Naive thymus-derived CD8-positive, alpha-beta T cell (primary cell): ENCODE measurements around the gene PIP5K1B. TPM values are rescaled to one million over a fixed set of nuclear protein-coding genes. Genes with fewer than 3 reads are reported as not detected.

Experiments
- ATAC-seq, 2 donors: fragments of 150-1000 bp; cut with Tn5 transposase in 1 of 2; sonication (Bioruptor Pico), chemical (Tn5 transposase) in 1 of 2; 1 replicate in 1 of 2; 2 replicates in 1 of 2; pipeline ENCODE4 v1.10.0; 2021; ENCODE audit warnings: mild to moderate bottlenecking in 2 of 2, moderate library complexity in 2 of 2
- POLR2A ChIA-PET: fragments of 350-600 bp; sonication (Branson Sonifier 250); formaldehyde crosslinking; loops from one replicate; lab custom pipeline; 2021; ENCODE audit warnings: antibody characterized with exemption; lab: Charles Lee
- DNase-seq, 10 donors: peaks; one replicate each; pipeline versions ENCODE4 v3.0.0 to v3.0.0-alpha.2; 2020 to 2022
- H3K27ac Mint-ChIP-seq, 10 donors: one replicate each; pipeline ENCODE4 v1.8.0; 2020 to 2022; ENCODE audit warnings: mild to moderate bottlenecking in 10 of 10, mixed read lengths in 10 of 10, moderate library complexity in 4 of 10, inconsistent platforms in 1 of 10
- H3K27me3 Mint-ChIP-seq, 5 donors: one replicate each; pipeline ENCODE4 v1.8.0; 2021 to 2022; ENCODE audit warnings: mixed read lengths in 5 of 5
- H3K36me3 Mint-ChIP-seq, 3 donors: one replicate each; pipeline ENCODE4 v1.8.0; 2020 to 2022; ENCODE audit warnings: mixed read lengths in 3 of 3, mild to moderate bottlenecking in 2 of 3, inconsistent platforms in 1 of 3
- H3K4me1 Mint-ChIP-seq, 4 donors: one replicate each; pipeline ENCODE4 v1.8.0; 2021 to 2022; ENCODE audit warnings: mixed read lengths in 4 of 4
- H3K4me3 Mint-ChIP-seq, 10 donors: one replicate each; pipeline ENCODE4 v1.8.0; 2020 to 2022; ENCODE audit warnings: mild to moderate bottlenecking in 10 of 10, mixed read lengths in 10 of 10, moderate library complexity in 6 of 10, inconsistent platforms in 1 of 10
- H3K9me3 Mint-ChIP-seq, 9 donors: one replicate each; pipeline ENCODE4 v1.8.0; 2020 to 2022; ENCODE audit warnings: mixed read lengths in 9 of 9, mild to moderate bottlenecking in 3 of 9, inconsistent platforms in 1 of 9, moderate library complexity in 1 of 9
- polyA plus RNA-seq, 3 donors: library from polyadenylated mRNA; unstranded; fragments of 300-500 nt; fragmentation: Illumina TruSeq; gene quantifications; one replicate each; pipeline ENCODE4 v1.2.3, GENCODE V29; 2021
- total RNA-seq, 8 experiments: library from RNA in 2 of 8; stranded (reverse) in 2 of 8; gene quantifications; one replicate each; pipeline ENCODE4 v1.2.3 and lab custom pipeline; 2021 to 2026

PIP5K1B gene
- total and polyA plus RNA-seq, 5 experiments from 2014 or later = 0.18 to 1.2 (median 0.47) TPM; not detected in 2

DNA sequence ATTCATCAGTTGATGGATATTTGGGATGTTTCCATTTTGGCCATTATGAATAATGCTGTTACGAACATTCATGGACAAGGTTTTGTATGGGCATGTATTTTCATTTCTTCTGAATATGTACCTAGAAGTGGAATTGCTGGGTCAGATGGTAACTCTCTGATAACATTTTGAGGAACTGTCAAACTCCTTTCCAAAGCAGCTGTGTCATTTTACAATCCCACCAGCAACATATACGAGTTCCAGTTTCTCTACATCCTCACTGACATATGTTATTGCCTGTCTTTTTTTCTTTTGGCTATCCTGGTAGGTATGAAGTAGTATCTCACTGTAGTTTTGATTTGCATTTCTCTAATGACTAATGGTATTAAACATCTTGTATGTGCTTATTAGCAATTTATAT, 222.1 kb downstream of the PIP5K1B start:
- Mint-ChIP-seq H3K9me3 (peaks cover 0 to 2% (median 0%) of the 10 kb centered on the region in 9 donors), H3K4me1 (peaks cover 6 to 11% (median 10%) of the 10 kb centered on the region in 4 donors), H3K4me3 (no peak overlapping the region), H3K36me3 (no peaks in the 10 kb centered on the region), H3K27me3 (peaks cover 12 to 39% (median 16%) of the 10 kb centered on the region in 5 donors), H3K27ac (no peak overlapping the region)
- ATAC-seq (no peak), DNase-seq (no peak)
- POLR2A ChIA-PET = no interaction called here

DNA sequence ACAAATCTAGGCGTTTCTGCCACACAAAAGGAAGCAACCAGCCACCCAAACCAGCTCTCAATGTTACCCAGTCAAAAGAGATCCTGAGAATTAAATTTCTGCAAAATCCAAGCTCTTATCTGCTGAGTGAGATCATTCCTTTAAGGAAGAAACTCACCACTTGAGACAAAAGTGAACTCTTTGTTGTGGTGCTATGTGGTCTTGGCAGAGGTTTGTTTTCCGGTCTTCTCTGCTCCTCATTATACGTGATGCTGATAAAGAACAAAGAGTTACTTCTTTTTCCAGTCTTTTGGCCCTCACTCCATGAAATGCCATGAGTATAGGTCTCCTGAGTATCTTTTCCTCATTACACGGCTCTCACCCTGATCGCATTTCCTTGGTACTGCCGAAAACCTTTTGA, 226.8 kb downstream of the PIP5K1B start:
- POLR2A ChIA-PET = interaction anchor here (0.8 kb wide), 1 partner anchor 48 kb away, joined by 3 read pairs; no protein-coding TSS in a partner anchor
- ATAC-seq = peak in 1 of 2 donors; percentile 67
- peak overlapping the region in 1 of 10 donors; percentile 11 for H3K4me3 Mint-ChIP-seq
- H3K36me3 Mint-ChIP-seq = no peaks in the 10 kb centered on the region
- H3K4me1 Mint-ChIP-seq = peaks cover 6 to 21% (median 11%) of the 10 kb centered on the region in 4 donors
- peak in 3 of 10 donors; percentile 25 to 28 (median 26) for DNase-seq
- peaks cover 20 to 44% (median 22%) of the 10 kb centered on the region in 5 donors for H3K27me3 Mint-ChIP-seq
- H3K9me3 Mint-ChIP-seq = peaks cover 0 to 2% (median 0%) of the 10 kb centered on the region in 9 donors
- H3K27ac Mint-ChIP-seq = no peak overlapping the region

DNA sequence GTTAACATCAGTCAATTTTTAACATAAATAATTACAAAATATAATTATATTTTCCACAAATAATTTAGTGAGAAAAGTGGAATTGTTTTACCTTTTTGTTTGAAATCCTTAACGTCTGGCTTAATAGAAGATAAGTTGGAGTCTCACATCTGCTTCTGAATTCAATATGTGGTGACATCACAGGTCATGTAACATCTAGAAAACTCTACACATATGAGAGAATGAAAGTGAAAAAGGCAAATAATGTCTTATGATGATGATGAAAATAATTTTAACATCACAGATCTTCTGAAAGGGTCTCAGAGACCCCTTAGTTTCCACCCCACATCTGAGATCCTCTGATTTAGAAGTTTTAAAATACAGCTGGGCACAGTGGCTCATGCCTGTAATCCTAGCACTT, 227.4 kb downstream of the PIP5K1B start:
- peaks cover 6 to 21% (median 11%) of the 10 kb centered on the region in 4 donors for H3K4me1 Mint-ChIP-seq
- peaks cover 0 to 2% (median 0%) of the 10 kb centered on the region in 9 donors for H3K9me3 Mint-ChIP-seq
- H3K4me3 Mint-ChIP-seq = no peak overlapping the region
- H3K27me3 Mint-ChIP-seq = peaks cover 21 to 43% (median 23%) of the 10 kb centered on the region in 5 donors
- no peaks in the 10 kb centered on the region for H3K36me3 Mint-ChIP-seq
- DNase-seq (no peak), ATAC-seq (no peak)
- POLR2A ChIA-PET = no interaction called here
- H3K27ac Mint-ChIP-seq = no peak overlapping the region

DNA sequence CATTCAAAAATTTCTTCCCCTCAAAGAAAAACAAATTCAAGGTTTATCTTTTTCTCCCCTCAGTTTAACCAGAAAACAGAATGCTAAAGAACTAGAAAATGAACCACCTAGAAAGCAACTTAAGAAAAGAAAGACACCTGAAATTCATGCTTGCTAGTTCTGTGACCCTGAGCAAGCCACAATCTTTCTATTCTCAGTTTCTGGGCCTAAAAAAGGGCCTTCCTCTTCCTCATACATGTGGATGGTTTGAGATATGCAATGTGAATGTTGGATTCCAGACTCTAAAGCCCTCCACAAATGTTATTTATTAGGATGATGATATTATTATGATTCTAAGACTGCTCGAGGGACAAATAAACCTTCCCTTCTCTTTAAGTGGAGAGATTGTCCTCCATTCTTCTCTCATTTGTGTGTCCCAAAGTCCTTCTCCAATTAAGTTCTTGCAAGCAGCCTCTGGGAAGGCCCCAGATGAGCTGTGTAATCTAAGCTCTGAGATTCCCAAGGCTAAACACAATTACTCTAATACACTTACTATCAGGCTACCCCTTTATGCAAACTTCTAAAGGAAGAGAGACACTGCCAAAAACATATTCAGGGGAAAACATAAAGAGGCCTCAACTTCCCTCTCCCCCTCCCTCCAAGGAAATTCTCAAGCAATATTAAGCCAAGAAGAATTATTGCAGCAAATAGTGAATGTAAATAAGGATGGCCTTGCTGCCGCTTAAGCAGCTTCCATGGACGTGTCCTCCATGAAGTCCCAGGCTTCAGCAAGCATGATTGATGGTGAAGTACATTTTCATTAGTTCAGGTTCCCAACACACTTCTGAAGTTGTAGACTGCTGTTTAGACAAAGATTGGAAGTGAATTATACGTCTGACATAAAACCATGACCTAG, 228.6 kb downstream of the PIP5K1B start:
- H3K27ac Mint-ChIP-seq = no peak overlapping the region
- DNase-seq (no peak), ATAC-seq (no peak)
- no peaks in the 10 kb centered on the region for H3K36me3 Mint-ChIP-seq
- peaks cover 23 to 55% (median 30%) of the 10 kb centered on the region in 5 donors for H3K27me3 Mint-ChIP-seq
- POLR2A ChIA-PET = no interaction called here
- no peak overlapping the region for H3K4me3 Mint-ChIP-seq
- peaks cover 0 to 2% (median 0%) of the 10 kb centered on the region in 9 donors for H3K9me3 Mint-ChIP-seq
- peaks cover 6 to 21% (median 11%) of the 10 kb centered on the region in 4 donors for H3K4me1 Mint-ChIP-seq

GRCh38 chr9:68934329-68934644, 229.2 kb downstream of the PIP5K1B start:
- no peak for ATAC-seq
- Mint-ChIP-seq H3K27ac (no peak overlapping the region), H3K27me3 (peaks cover 23 to 57% (median 31%) of the 10 kb centered on the region in 5 donors), H3K4me1 (peaks cover 6 to 21% (median 11%) of the 10 kb centered on the region in 4 donors), H3K36me3 (no peaks in the 10 kb centered on the region), H3K9me3 (peaks cover 0 to 2% (median 0%) of the 10 kb centered on the region in 9 donors), H3K4me3 (no peak overlapping the region)
- POLR2A ChIA-PET = no interaction called here
- no peak for DNase-seq

- Mint-ChIP-seq H3K4me3 (no peak overlapping the region), H3K9me3 (no peaks in the 10 kb centered on the region), H3K4me1 (no peaks in the 10 kb centered on the region), H3K27ac (no peak overlapping the region), H3K36me3 (no peaks in the 10 kb centered on the region), H3K27me3 (peaks cover 9 to 22% (median 13%) of the 10 kb centered on the region in 5 donors)
- POLR2A ChIA-PET = no interaction called here
- ATAC-seq = no peak
- DNase-seq = no peak
Observed at GRCh38 chr9:68940573-68940972, 235.5 kb downstream of the PIP5K1B start.

GRCh38 chr9:68941780-68942459, 236.9 kb downstream of the PIP5K1B start:
- no peaks in the 10 kb centered on the region for H3K36me3 Mint-ChIP-seq
- POLR2A ChIA-PET = no interaction called here
- H3K4me1 Mint-ChIP-seq = no peaks in the 10 kb centered on the region
- H3K9me3 Mint-ChIP-seq = no peaks in the 10 kb centered on the region
- no peak for ATAC-seq
- H3K27ac Mint-ChIP-seq = no peak overlapping the region
- peaks cover 8 to 30% (median 18%) of the 10 kb centered on the region in 5 donors for H3K27me3 Mint-ChIP-seq
- no peak for DNase-seq
- H3K4me3 Mint-ChIP-seq = no peak overlapping the region

DNA sequence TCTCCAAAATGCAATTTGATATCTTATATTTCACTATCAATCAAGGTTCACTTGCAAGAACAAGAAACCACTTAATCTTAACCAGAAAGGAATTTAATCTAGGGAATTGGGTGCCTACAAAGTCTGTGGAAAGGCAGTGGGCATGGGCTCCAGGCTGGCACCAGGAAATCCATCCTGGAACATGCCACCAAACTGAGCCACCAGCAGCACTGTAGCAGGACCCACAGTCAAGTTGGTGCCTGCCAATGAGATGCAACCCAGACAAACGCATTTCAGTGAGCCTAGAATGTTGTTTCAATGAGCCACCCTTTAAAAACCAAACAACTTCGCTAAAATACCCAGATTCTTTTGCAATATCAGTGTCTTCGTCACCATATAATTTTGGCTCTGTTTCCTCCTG, 237.8 kb downstream of the PIP5K1B start:
- Mint-ChIP-seq H3K27me3 (peaks cover 3 to 28% (median 20%) of the 10 kb centered on the region in 5 donors), H3K36me3 (no peaks in the 10 kb centered on the region), H3K27ac (no peak overlapping the region), H3K9me3 (no peaks in the 10 kb centered on the region), H3K4me3 (no peak overlapping the region), H3K4me1 (no peaks in the 10 kb centered on the region)
- POLR2A ChIA-PET = no interaction called here
- ATAC-seq = no peak
- DNase-seq = no peak

- H3K9me3 Mint-ChIP-seq = no peaks in the 10 kb centered on the region
- H3K36me3 Mint-ChIP-seq = no peaks in the 10 kb centered on the region
- DNase-seq (no peak), ATAC-seq (no peak)
- H3K27me3 Mint-ChIP-seq = peaks cover 2 to 19% (median 13%) of the 10 kb centered on the region in 5 donors
- H3K27ac Mint-ChIP-seq = no peak overlapping the region
- H3K4me3 Mint-ChIP-seq = no peak overlapping the region
- H3K4me1 Mint-ChIP-seq = peaks cover 0 to 5% (median 0%) of the 10 kb centered on the region in 4 donors
- POLR2A ChIA-PET = interaction anchor here (0.5 kb wide), 1 partner anchor 43 kb away, joined by 3 read pairs; no protein-coding TSS in a partner anchor
Observed at GRCh38 chr9:68947015-68947414, 242.0 kb downstream of the PIP5K1B start.

GRCh38 chr9:68947842-68948569, 243.0 kb downstream of the PIP5K1B start:
- Mint-ChIP-seq H3K27ac (peak overlapping the region in 1 of 10 donors; percentile 9), H3K4me3 (no peak overlapping the region), H3K9me3 (no peaks in the 10 kb centered on the region), H3K27me3 (peaks cover 2 to 19% (median 13%) of the 10 kb centered on the region in 5 donors), H3K4me1 (peaks cover 0 to 10% (median 0%) of the 10 kb centered on the region in 4 donors), H3K36me3 (no peaks in the 10 kb centered on the region)
- DNase-seq (no peak), ATAC-seq (no peak)
- POLR2A ChIA-PET = interaction anchor here (0.7 kb wide), 1 partner anchor 246 kb away, joined by 3 read pairs; no protein-coding TSS in a partner anchor

GRCh38 chr9:68949271-68950000, 244.4 kb downstream of the PIP5K1B start:
- Mint-ChIP-seq H3K4me1 (peaks cover 0 to 13% (median 0%) of the 10 kb centered on the region in 4 donors), H3K36me3 (no peaks in the 10 kb centered on the region), H3K27me3 (peaks cover 2 to 23% (median 20%) of the 10 kb centered on the region in 5 donors), H3K27ac (peak overlapping the region in 1 of 10 donors; percentile 4), H3K9me3 (no peaks in the 10 kb centered on the region), H3K4me3 (no peak overlapping the region)
- DNase-seq (peak in 7 of 10 donors; percentile 4 to 51 (median 15)), ATAC-seq (peak in 1 of 2 donors; percentile 53)
- POLR2A ChIA-PET = no interaction called here

DNA sequence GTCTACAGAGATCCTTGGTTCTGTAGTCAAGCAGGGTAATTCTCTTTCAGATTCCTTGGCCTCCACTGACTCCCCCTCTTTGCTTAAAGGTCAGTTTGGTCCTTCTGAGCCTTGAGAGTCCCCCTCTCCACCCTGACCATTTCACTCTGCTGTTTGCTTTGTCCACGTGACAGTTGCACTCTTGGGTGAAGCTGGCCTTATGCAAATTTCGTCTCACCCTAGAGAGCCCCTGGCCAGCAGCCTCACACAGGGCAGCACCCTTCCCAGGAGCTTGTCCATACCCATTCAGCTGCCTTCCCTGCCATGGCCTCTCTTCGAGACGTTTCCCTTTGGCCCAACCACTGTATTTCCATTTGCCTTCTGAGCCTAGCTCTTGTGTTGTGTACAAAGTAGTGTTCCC, 245.1 kb downstream of the PIP5K1B start:
- no peak for ATAC-seq
- DNase-seq = no peak
- POLR2A ChIA-PET = no interaction called here
- H3K4me3 Mint-ChIP-seq = no peak overlapping the region
- no peaks in the 10 kb centered on the region for H3K9me3 Mint-ChIP-seq
- H3K36me3 Mint-ChIP-seq = no peaks in the 10 kb centered on the region
- peaks cover 0 to 20% (median 3%) of the 10 kb centered on the region in 4 donors for H3K4me1 Mint-ChIP-seq
- no peak overlapping the region for H3K27ac Mint-ChIP-seq
- H3K27me3 Mint-ChIP-seq = peaks cover 2 to 30% (median 21%) of the 10 kb centered on the region in 5 donors
